ENCODE results near the gene ADAMTSL2.

The ADAMTSL2 gene

DNA sequence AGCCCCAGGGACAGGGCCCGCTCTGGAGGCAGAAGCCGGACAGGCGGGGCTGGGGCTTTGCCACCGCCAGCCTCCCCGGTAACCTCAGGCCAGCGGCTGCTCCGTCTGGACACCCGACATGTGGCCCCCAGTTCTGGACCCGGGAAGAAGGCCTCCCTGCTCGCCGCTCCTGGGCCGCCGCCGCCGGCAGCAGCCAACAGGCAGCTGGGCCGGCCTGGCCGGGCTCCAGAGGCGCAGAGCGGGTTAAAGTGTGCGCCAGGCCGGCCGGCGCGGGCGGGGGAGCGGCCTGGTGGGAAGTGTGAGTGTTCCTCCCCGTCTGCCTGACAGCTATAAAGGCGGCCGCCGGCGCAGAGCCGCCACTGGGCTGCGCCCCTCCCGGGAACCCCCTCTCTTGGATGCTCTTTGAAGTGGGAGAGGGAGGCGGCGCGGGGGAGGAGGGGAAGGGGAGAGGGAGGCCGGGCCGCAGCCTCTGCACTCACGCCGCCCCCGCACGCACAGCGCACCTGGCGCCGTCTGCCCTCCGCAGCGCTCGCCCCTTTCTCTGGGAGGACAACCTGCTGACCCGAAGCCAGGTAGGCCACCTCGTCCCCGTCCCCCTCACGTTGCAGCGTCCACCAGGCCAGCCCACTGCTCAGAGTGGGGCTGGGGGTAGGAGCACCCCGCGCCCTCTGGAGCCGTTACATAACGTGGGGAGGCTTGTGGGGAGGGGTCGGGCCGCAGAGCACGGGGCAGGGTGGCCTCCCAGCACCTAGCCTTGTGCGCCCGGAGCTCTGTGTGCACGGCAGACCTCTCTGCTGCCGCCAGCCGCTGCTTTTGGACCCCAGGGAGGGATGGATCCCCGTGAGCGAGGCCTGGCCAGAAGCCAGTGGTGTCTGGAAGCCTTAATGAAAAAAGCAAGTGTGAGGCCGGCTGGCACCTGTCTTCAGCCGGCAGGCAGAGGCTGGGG is at the start of gene ADAMTSL2:
TSS of gene ADAMTSL2 (plus strand) at position 359 of the 946 bp plus-strand sequence. CDS start 2,009 bp downstream, outside the sequence.
- peak; percentile 59 for DNase-seq

- DNase-seq: no peak
Observed at GRCh38 chr9:133485531-133486260, 48.8 kb upstream of the ADAMTSL2 start.

GRCh38 chr9:133487331-133487725 is 47.2 kb upstream of the ADAMTSL2 start:
- DNase-seq: no peak

DNA sequence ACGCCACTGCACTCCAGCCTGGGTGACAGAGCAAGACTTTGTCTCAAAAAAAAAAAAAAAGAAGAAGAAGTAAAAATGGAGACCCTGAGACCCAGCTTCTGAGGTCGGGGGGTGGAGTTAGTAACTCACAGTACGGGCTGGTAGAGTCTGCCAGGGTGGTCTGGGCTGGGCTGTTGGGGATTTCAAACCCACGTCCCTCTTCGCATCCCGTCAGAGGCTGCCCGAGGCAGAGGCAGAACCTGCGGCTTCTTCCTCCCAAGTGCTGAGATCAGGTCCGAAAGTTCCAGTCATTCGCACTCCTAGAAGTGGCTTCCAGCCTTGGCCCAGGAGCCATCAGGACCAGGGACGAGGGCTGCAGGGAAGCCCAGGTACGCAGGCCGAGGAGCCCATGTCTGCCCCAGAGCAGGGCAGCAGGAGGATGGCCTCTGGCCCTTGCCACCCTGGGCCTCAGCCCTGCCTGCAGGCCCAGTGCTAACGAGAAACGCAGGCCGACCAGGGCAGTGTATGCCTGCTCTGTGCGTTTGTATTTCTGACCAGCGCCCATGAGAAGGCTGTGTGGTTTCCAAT is 45.7 kb upstream of the ADAMTSL2 start:
- no peak for DNase-seq

DNA sequence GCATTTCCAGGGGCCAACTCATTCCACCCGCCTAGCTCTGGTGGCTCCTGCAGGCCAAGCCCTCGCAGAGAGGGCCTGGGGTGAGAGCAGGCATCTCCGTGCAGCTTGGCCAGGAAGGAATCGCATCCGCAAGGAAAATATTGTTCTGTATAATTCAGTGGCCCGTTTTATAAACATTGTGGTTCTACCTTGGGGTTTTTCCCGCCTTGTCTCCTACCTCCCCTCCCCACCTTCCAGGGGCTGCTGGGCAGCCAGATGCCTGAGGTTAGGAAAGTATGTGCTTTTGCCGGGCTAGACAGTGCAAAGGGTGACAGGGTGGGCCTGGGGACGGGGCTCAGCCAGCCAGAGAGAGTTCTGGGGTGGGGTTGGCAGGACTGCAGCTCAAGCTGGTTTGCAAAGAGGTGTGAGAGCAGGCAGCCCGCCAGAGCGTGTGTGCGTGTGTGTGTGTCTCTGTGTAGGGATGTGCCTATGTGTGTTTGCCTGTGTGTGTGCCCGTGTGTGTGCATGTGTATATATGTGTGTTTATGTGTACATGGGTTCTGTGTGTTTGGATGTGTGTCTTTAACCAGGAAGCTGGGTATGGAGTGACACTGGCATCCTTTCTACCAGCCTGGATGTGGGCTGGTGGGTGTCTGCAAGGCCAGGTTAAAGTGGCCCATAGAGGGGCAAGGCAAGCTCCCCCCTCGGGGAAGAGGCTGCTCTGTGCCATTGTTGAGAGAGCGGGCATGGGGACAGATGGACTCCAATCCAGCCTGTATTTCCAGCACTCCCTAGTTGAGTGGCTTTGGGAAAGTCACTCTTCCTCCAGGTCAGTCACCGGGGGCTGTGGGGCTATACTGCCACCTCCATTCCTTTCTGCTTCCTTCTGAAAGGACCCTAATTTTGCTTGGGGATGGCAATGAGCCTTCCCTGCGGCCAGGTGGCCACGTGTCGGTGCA is 45.0 kb upstream of the ADAMTSL2 start:
- DNase-seq: no peak

- no peak for DNase-seq
Observed at GRCh38 chr9:133490201-133490681, 44.3 kb upstream of the ADAMTSL2 start.

- DNase-seq: peak; percentile 3
Observed at GRCh38 chr9:133490865-133491655, 43.4 kb upstream of the ADAMTSL2 start.

DNA sequence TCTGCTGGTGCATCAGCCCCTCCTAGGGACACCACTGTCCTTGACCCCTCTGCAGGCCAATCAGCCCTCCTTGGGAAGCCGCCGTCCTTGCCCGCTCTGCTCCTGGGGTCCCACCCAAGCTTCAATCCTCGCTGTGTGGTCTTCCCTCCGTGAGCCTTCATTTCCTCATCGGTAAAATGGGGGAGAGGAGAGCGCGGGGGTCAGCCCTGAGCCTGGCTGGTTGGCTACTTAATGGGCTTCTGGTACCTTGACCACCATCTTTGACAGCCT is 42.9 kb upstream of the ADAMTSL2 start:
- no peak for DNase-seq

- no peak for DNase-seq
Observed at GRCh38 chr9:133492061-133493021, 42.2 kb upstream of the ADAMTSL2 start.

DNA sequence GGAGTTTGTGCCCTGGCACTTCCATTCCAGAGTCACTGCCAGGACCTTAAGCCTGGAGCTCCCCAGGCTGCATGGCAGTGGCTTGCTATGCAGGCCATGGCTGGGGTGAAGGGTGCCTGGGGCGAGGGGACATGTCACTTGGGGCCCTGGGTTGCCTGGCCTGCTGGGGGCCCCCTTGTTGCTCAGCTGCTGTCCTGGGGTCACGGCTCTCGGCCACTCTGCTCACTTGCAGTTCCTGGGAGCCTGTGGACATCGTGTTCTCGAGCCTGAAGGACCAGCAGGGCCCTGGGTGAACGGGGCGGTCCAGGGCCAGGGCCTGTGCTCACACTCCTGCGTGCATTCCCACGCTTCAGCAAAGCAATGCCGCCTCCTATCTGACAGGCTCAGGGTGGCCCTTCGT is 41.1 kb upstream of the ADAMTSL2 start:
- no peak for DNase-seq

DNA sequence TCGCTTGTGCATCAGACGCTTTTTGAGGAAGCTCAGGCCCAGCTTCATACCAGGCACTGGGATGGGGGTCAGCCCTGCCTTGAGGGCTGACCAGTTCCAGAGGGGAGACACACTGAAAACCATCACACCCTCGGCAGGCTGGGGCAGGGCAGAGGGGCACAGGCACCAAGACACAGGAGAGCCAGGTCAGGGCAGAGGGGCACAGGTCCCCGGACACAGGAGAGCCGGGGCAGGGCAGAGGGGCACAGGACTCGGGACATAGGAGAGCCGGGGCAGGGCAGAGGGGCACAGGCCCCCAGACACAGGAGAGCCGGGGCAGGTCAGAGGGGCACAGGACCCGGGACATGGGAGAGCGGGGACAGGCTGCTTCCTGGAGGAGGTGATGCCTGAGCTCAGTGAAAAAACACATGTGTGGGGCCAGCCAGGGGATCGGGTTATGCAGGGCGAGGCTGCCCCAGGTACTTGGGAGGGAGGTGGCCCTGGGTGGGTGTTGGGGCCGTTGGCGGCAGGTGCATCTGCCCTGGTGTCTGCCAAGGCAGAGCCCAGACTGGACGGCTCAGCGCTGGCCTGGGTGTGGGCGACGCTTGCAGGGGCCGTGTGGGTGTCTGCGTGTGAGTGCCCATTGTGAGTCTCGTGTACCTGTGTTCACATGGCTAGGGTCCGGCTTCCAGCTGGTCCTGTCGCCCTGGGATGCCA is 40.5 kb upstream of the ADAMTSL2 start:
- DNase-seq: no peak

- no peak for DNase-seq
Observed at GRCh38 chr9:133494636-133495326, 39.7 kb upstream of the ADAMTSL2 start.

DNA sequence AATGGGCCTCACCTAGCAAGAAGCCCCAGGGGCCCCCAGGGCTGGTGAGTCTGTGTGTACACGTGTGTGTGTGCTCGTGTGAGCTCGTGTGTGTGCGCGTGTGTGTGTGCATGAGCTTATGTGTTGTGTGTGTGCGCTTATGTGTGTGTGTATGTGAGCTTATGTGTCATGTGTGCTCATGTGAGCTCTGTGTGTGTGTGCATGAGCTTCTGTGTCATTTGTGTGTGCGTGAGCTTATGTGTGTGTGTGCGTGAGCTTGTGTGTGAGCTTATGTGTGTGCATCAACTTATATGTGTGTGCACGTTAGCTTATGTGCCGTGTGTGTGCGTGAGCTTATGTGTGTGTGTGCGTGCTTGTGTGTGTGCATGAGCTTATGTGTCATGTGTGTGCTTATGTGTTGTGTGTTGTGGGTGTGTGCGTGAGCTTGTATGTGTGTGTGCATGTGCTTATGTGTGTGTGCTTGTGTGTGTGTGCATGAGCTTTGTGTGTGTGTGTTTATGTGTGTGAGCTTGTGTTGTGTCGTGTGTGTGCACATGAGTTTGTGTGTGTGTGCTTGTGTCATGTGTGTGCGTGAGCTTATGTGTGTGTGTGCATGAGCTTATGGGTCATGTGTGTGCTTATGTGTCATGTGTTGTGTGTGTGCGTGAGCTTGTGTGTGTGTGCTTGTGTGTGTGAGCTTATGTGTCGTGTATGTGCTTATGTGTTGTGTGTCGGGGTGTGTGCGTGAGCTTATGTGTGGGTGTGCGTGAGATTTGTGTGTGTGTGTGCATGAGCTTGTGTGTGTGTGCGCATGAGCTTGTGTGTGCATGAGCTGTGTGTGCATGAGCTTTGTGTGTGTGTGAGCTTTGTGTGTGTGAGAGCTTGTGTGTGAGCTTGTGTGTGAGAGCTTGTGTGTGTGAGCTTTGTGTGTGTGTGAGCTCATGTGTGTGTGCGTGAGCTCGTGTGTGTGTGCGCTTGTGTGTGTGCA is 38.9 kb upstream of the ADAMTSL2 start:
- DNase-seq: no peak

DNA sequence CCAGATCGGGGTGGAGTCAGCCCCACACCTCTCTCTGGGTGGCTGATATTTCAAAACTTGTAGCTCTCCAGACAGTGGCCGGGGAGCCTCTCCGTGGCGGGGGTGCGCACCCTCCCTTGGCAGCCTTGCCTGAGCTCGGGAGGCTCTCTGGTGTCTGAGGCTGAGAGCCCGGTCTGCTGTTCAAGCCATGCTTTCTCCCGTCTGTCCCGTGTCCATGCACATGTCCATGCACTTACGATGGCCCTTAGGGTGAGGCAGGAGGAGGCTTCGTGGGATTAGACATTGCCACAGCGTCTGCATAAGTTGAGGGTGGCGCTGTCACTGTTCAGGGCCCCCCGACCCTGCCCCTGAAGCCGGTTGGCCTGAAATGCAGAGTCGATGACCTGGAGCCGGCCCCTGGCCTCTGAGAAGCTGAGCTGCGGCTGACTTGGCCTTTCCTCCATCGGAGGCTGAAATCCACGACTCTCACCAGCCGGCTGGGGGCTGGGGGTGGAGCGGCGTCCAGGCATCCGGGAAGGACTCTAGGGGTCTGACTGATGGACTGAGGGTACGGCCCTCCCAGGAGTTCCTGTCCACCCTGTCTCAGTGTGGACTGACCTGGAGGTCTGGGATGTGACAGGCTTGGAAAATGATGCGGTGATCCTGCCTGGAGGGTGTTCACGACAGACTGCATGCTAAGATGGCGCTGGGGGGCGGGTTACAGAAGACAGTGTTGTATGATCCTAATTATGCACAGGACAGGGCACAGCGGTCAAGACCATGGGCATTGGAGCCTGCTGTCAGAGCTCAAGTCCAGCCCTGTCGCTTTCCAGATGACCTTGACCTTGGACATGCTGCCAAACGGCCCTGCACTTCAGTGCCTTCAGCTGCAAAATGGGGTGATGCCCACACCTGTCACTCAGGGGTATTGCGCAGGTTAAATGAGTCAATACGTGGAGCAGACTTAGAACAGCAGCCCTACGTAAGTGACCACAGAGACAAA is 37.4 kb upstream of the ADAMTSL2 start:
- DNase-seq: no peak

- DNase-seq: no peak
Observed at GRCh38 chr9:133499132-133499891, 35.2 kb upstream of the ADAMTSL2 start.

- DNase-seq: no peak
Observed at GRCh38 chr9:133499892-133500270, 34.6 kb upstream of the ADAMTSL2 start.

Data from NCI-H774 (cell line).